CD8-positive, alpha-beta memory T cell (primary cell): ENCODE measurements around the gene PRSS53. TPM values are rescaled to one million over a fixed set of nuclear protein-coding genes. Genes with fewer than 3 reads are reported as not detected.

ENCODE experiments used
- CTCF ChIA-PET: fragments of 350-600 bp; sonication (Branson Sonifier 250); formaldehyde crosslinking; loops from one replicate; lab custom pipeline; 2021; ENCODE audit warnings: antibody characterized with exemption; lab: Charles Lee
- POLR2A ChIA-PET: fragments of 350-600 bp; sonication (Branson Sonifier 250); formaldehyde crosslinking; loops from one replicate; lab custom pipeline; 2021; ENCODE audit warnings: antibody characterized with exemption; lab: Charles Lee
- DNase-seq, 5 donors: peaks; one replicate each; pipeline versions ENCODE4 v3.0.0 to v3.0.0-alpha.2; 2020 to 2022; ENCODE audit warnings: mixed read lengths in 1 of 5
- H3K27ac ChIP-seq: one replicate; pipeline ENCODE4 v1.7.0; 2013; ENCODE audit warnings: low read depth, mild to moderate bottlenecking, low read length, moderate library complexity
- H3K27me3 ChIP-seq: 2 replicates; pipeline ENCODE4 v1.7.0; 2013; ENCODE audit warnings: low read length, mild to moderate bottlenecking; ENCODE audit not compliant: insufficient read depth, poor library complexity, severe bottlenecking
- H3K36me3 ChIP-seq: 2 replicates; pipeline ENCODE4 v1.7.0; 2013; ENCODE audit warnings: mild to moderate bottlenecking, low read length, moderate library complexity; ENCODE audit not compliant: insufficient read depth
- H3K4me1 ChIP-seq: 2 replicates; pipeline ENCODE4 v1.7.0; 2013; ENCODE audit warnings: mild to moderate bottlenecking, low read length, moderate library complexity; ENCODE audit not compliant: insufficient read depth
- H3K4me3 ChIP-seq: 2 replicates; pipeline ENCODE4 v1.7.0; 2013; ENCODE audit warnings: mild to moderate bottlenecking, low read length
- H3K9me3 ChIP-seq: 2 replicates; pipeline ENCODE4 v1.7.0; 2013; ENCODE audit warnings: mild to moderate bottlenecking, low read length
- H3K27ac Mint-ChIP-seq, 8 donors: one replicate each; pipeline ENCODE4 v1.8.0; 2020 to 2021; ENCODE audit warnings: mixed read lengths in 8 of 8, mild to moderate bottlenecking in 6 of 8, inconsistent platforms in 3 of 8, moderate library complexity in 3 of 8
- H3K27me3 Mint-ChIP-seq, 2 donors: one replicate each; pipeline ENCODE4 v1.8.0; 2020 to 2021; ENCODE audit warnings: mixed read lengths in 2 of 2, mild to moderate bottlenecking in 1 of 2, moderate library complexity in 1 of 2
- H3K36me3 Mint-ChIP-seq, 3 donors: one replicate each; pipeline ENCODE4 v1.8.0; 2020 to 2021; ENCODE audit warnings: mixed read lengths in 3 of 3, inconsistent platforms in 1 of 3, mild to moderate bottlenecking in 1 of 3
- H3K4me1 Mint-ChIP-seq, 3 donors: one replicate each; pipeline ENCODE4 v1.8.0; 2020 to 2021; ENCODE audit warnings: mixed read lengths in 3 of 3, inconsistent platforms in 1 of 3, mild to moderate bottlenecking in 1 of 3
- H3K4me3 Mint-ChIP-seq, 7 donors: one replicate each; pipeline ENCODE4 v1.8.0; 2020 to 2021; ENCODE audit warnings: mixed read lengths in 7 of 7, mild to moderate bottlenecking in 6 of 7, moderate library complexity in 4 of 7, inconsistent platforms in 2 of 7
- H3K9me3 Mint-ChIP-seq, 5 donors: one replicate each; pipeline ENCODE4 v1.8.0; 2020 to 2022; ENCODE audit warnings: mixed read lengths in 5 of 5, mild to moderate bottlenecking in 3 of 5, moderate library complexity in 2 of 5, inconsistent platforms in 1 of 5
- polyA plus RNA-seq: library from polyadenylated mRNA; unstranded; fragments of 300-500 nt; fragmentation: Illumina TruSeq; gene quantifications from one replicate; pipeline ENCODE4 v1.2.3, GENCODE V29; 2021
- total RNA-seq, 2 experiments: library from RNA; stranded (reverse); gene quantifications; one replicate each; pipeline ENCODE4 v1.2.3, GENCODE V29; 2021

The PRSS53 gene
- total and polyA plus RNA-seq, 3 experiments from 2014 or later, result 0.59 to 4.6 (median 3.3) TPM

GRCh38 chr16:31099860-31100638 lies 11.3 kb upstream of the PRSS53 start:
- Histone ChIP-seq H3K36me3 (no peaks in the 10 kb centered on the region), H3K9me3 (no peaks in the 10 kb centered on the region), H3K4me1 (peaks cover 8% of the 10 kb centered on the region), H3K27ac (no peak overlapping the region), H3K27me3 (no peaks in the 10 kb centered on the region), H3K4me3 (no peak overlapping the region)
- H3K36me3 Mint-ChIP-seq, result peaks cover 0 to 3% (median 0%) of the 10 kb centered on the region in 3 donors
- H3K4me1 Mint-ChIP-seq, result peaks cover 8 to 12% (median 11%) of the 10 kb centered on the region in 3 donors
- H3K4me3 Mint-ChIP-seq, result no peak overlapping the region
- no peak for DNase-seq
- H3K27ac Mint-ChIP-seq, result peak overlapping the region in 1 of 8 donors; percentile 55
- POLR2A ChIA-PET, result no interaction called here
- no peaks in the 10 kb centered on the region for H3K9me3 Mint-ChIP-seq
- CTCF ChIA-PET, result interaction anchor here (1.3 to 1.7 kb wide), 3 partner anchors 8 to 27 kb away, joined by 3 to 4 read pairs (median 3); no protein-coding TSS in a partner anchor
- H3K27me3 Mint-ChIP-seq, result no peaks in the 10 kb centered on the region

- Mint-ChIP-seq H3K36me3 (peaks cover 0 to 24% (median 0%) of the 10 kb centered on the region in 3 donors), H3K4me3 (peak within 1 kb of the TSS; percentile 73 to 97 (median 90)), H3K9me3 (no peaks in the 10 kb centered on the region), H3K27ac (peak within 1 kb of the TSS; percentile 68 to 97 (median 90)), H3K27me3 (no peaks in the 10 kb centered on the region), H3K4me1 (peaks cover 24 to 38% (median 30%) of the 10 kb centered on the region in 3 donors)
- H3K27me3 ChIP-seq, result no peaks in the 10 kb centered on the region
- peak; percentile 74 to 89 (median 82) for DNase-seq
- peaks cover 10% of the 10 kb centered on the region for H3K36me3 ChIP-seq
- no peaks in the 10 kb centered on the region for H3K9me3 ChIP-seq
- peak within 1 kb of the TSS; percentile 75 for H3K27ac ChIP-seq
- H3K4me3 ChIP-seq, result peak within 1 kb of the TSS; percentile 98
- CTCF ChIA-PET, result interaction anchor here (1.0 to 2.6 kb wide), 2 partner anchors 48 to 110 kb away, joined by 5 to 9 read pairs; partner anchors contain the start of gene HSD3B7
- H3K4me1 ChIP-seq, result peaks cover 16% of the 10 kb centered on the region
- POLR2A ChIA-PET, result interaction anchor here (0.6 to 2.6 kb wide), 3 partner anchors 20 to 48 kb away, joined by 3 to 13 read pairs (median 4); partner anchors contain the start of genes KAT8, ZNF646 and ZNF668
Observed at GRCh38 chr16:31094424-31095120, 5.8 kb upstream of the PRSS53 start, which contains the start of gene VKORC1. VKORC1 (minus strand) TSS chr16:31094797; CDS start chr16:31094729, 68 bp downstream.

- CTCF ChIA-PET, result interaction anchor here (1.0 kb wide), 1 partner anchor 48 kb away, joined by 5 read pairs; no protein-coding TSS in a partner anchor
- Mint-ChIP-seq H3K9me3 (no peaks in the 10 kb centered on the region), H3K4me3 (peak overlapping the region; percentile 73 to 97 (median 90)), H3K27me3 (no peaks in the 10 kb centered on the region), H3K27ac (peak overlapping the region; percentile 68 to 97 (median 90)), H3K4me1 (peaks cover 24 to 38% (median 30%) of the 10 kb centered on the region in 3 donors), H3K36me3 (peaks cover 0 to 28% (median 0%) of the 10 kb centered on the region in 3 donors)
- POLR2A ChIA-PET, result interaction anchor here (0.6 to 2.6 kb wide), 3 partner anchors 20 to 49 kb away, joined by 3 to 13 read pairs (median 4); partner anchors contain the start of genes KAT8, ZNF646 and ZNF668
- peaks cover 10% of the 10 kb centered on the region for H3K36me3 ChIP-seq
- peaks cover 16% of the 10 kb centered on the region for H3K4me1 ChIP-seq
- peak overlapping the region; percentile 75 for H3K27ac ChIP-seq
- DNase-seq, result no peak
- no peaks in the 10 kb centered on the region for H3K9me3 ChIP-seq
- H3K27me3 ChIP-seq, result no peaks in the 10 kb centered on the region
- H3K4me3 ChIP-seq, result peak overlapping the region; percentile 98
Observed at GRCh38 chr16:31094088-31094423, 5.3 kb upstream of the PRSS53 start.

- H3K27ac ChIP-seq, result no peak overlapping the region
- H3K9me3 Mint-ChIP-seq, result no peaks in the 10 kb centered on the region
- peaks cover 0 to 32% (median 0%) of the 10 kb centered on the region in 3 donors for H3K36me3 Mint-ChIP-seq
- H3K27me3 Mint-ChIP-seq, result no peaks in the 10 kb centered on the region
- no peak overlapping the region for H3K4me3 ChIP-seq
- H3K4me1 ChIP-seq, result peaks cover 16% of the 10 kb centered on the region
- peak in 1 of 5 donors; percentile 46 for DNase-seq
- POLR2A ChIA-PET, result interaction anchor here (1.0 kb wide), 1 partner anchor 50 kb away, joined by 3 read pairs; no protein-coding TSS in a partner anchor
- H3K4me3 Mint-ChIP-seq, result peak overlapping the region; percentile 45 to 86 (median 55)
- H3K27me3 ChIP-seq, result no peaks in the 10 kb centered on the region
- H3K36me3 ChIP-seq, result peaks cover 10% of the 10 kb centered on the region
- CTCF ChIA-PET, result interaction anchor here (1.6 to 1.9 kb wide), 2 partner anchors 15 to 108 kb away, joined by 3 to 7 read pairs; partner anchors contain the start of genes BCKDK and HSD3B7
- H3K9me3 ChIP-seq, result no peaks in the 10 kb centered on the region
- peaks cover 24 to 38% (median 30%) of the 10 kb centered on the region in 3 donors for H3K4me1 Mint-ChIP-seq
- peak overlapping the region in 2 of 8 donors; percentile 83 to 93 for H3K27ac Mint-ChIP-seq
Observed at GRCh38 chr16:31093132-31093703, 4.5 kb upstream of the PRSS53 start.

GRCh38 chr16:31092330-31092729 lies 3.6 kb upstream of the PRSS53 start:
- H3K27me3 Mint-ChIP-seq, result no peaks in the 10 kb centered on the region
- H3K4me3 Mint-ChIP-seq, result peak overlapping the region in 6 of 7 donors; percentile 2 to 59 (median 38)
- H3K27me3 ChIP-seq, result no peaks in the 10 kb centered on the region
- peaks cover 0 to 34% (median 0%) of the 10 kb centered on the region in 3 donors for H3K36me3 Mint-ChIP-seq
- H3K9me3 Mint-ChIP-seq, result no peaks in the 10 kb centered on the region
- H3K4me1 ChIP-seq, result peaks cover 16% of the 10 kb centered on the region
- peaks cover 10% of the 10 kb centered on the region for H3K36me3 ChIP-seq
- H3K9me3 ChIP-seq, result no peaks in the 10 kb centered on the region
- H3K27ac Mint-ChIP-seq, result peak overlapping the region in 2 of 8 donors; percentile 36 to 55
- ChIA-PET CTCF (interaction anchor here (1.0 to 1.9 kb wide), 4 partner anchors 8 to 108 kb away, joined by 3 to 7 read pairs (median 4); partner anchors contain the start of genes BCKDK and HSD3B7), POLR2A (interaction anchor here (0.5 to 0.9 kb wide), 2 partner anchors 18 to 98 kb away, joined by 4 to 6 read pairs; partner anchors contain the start of genes ZNF646 and ZNF668)
- no peak overlapping the region for H3K27ac ChIP-seq
- no peak overlapping the region for H3K4me3 ChIP-seq
- peaks cover 24 to 38% (median 30%) of the 10 kb centered on the region in 3 donors for H3K4me1 Mint-ChIP-seq
- no peak for DNase-seq

- no peaks in the 10 kb centered on the region for H3K9me3 Mint-ChIP-seq
- Histone ChIP-seq H3K36me3 (peaks cover 10% of the 10 kb centered on the region), H3K27ac (no peak overlapping the region), H3K27me3 (no peaks in the 10 kb centered on the region), H3K4me3 (no peak overlapping the region), H3K9me3 (no peaks in the 10 kb centered on the region), H3K4me1 (peaks cover 12% of the 10 kb centered on the region)
- no peaks in the 10 kb centered on the region for H3K27me3 Mint-ChIP-seq
- POLR2A ChIA-PET, result no interaction called here
- no peak for DNase-seq
- H3K4me1 Mint-ChIP-seq, result peaks cover 20 to 32% (median 21%) of the 10 kb centered on the region in 3 donors
- H3K36me3 Mint-ChIP-seq, result peaks cover 0 to 45% (median 2%) of the 10 kb centered on the region in 3 donors
- H3K27ac Mint-ChIP-seq, result peak overlapping the region in 4 of 8 donors; percentile 23 to 86 (median 58)
- peak overlapping the region in 1 of 7 donors; percentile 54 for H3K4me3 Mint-ChIP-seq
- CTCF ChIA-PET, result no interaction called here
Observed at GRCh38 chr16:31090540-31090939, 1.8 kb upstream of the PRSS53 start.

GRCh38 chr16:31089199-31089598 lies 456 bp upstream of the PRSS53 start:
- no peaks in the 10 kb centered on the region for H3K27me3 ChIP-seq
- Mint-ChIP-seq H3K27ac (peak overlapping the region in 2 of 8 donors; percentile 64 to 70), H3K27me3 (no peaks in the 10 kb centered on the region), H3K4me1 (peaks cover 10 to 24% (median 15%) of the 10 kb centered on the region in 3 donors), H3K36me3 (peaks cover 0 to 46% (median 2%) of the 10 kb centered on the region in 3 donors), H3K9me3 (no peaks in the 10 kb centered on the region), H3K4me3 (peak overlapping the region in 1 of 7 donors; percentile 48)
- H3K9me3 ChIP-seq, result no peaks in the 10 kb centered on the region
- no peak overlapping the region for H3K4me3 ChIP-seq
- ChIA-PET POLR2A (no interaction called here), CTCF (interaction anchor here (1.5 kb wide), 1 partner anchor 136 kb away, joined by 3 read pairs; no protein-coding TSS in a partner anchor)
- DNase-seq, result no peak
- no peak overlapping the region for H3K27ac ChIP-seq
- peaks cover 5% of the 10 kb centered on the region for H3K4me1 ChIP-seq
- peaks cover 10% of the 10 kb centered on the region for H3K36me3 ChIP-seq
